HG02642 (cell line): ENCODE results near the gene SUPT7L.
"Not testable (repeated sequence)": the region's sequence is repeated elsewhere in the genome, so short reads cannot be mapped to it uniquely, and the experiment has no call there.

Experiments used
- ATAC-seq: cut with Tn5 transposase; IDR thresholded peaks from one replicate; pipeline ENCODE4 v1.9.1; 2021; ENCODE audit warnings: mild to moderate bottlenecking; ENCODE audit not compliant: unreplicated experiment, poor library complexity

SUPT7L gene

DNA sequence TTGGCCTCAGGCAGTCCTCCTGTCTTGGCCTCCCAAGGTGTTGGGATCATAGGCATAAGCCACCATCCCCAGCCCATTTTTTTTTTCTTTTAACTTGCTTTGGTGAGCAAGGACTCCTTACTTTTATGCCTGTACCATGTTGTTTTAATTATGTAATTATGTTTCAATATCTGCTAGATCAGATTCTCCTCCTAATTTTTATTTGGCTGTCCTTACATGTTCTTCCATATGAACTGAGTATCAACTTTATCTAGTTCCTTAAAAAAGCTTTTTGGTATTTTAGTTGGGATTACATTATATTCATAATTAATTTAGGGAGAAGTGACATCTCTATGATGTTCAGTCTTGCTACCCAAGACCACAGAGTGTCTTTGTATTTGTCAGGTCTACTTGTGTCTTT lies 18.2 kb downstream of the SUPT7L start:
- no peak for ATAC-seq

DNA sequence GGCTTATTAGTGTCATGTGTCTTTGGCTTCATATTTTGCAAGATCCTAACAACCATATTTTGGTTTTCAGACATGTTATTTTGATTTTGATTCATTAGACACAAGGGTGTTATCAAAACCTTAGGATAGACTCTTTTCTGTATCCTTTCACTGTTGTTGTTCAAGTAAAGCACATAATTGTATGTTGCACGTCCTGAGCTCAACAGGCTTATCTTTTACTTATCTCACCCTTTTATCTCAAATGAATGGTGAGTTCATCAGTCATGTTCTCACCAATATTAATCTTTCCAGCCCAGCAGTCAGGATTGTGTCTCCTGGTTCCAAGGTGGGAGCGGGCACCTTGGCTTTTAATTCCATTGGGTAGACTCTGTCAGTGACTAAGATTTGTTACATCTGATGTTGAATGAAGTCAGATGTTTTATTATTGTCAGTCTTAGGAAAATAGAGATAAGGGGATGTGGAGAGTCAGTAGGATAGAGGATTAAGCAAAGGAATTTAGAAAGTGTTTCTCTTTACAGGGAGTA lies 22.6 kb downstream of the SUPT7L start:
- no peak for ATAC-seq

DNA sequence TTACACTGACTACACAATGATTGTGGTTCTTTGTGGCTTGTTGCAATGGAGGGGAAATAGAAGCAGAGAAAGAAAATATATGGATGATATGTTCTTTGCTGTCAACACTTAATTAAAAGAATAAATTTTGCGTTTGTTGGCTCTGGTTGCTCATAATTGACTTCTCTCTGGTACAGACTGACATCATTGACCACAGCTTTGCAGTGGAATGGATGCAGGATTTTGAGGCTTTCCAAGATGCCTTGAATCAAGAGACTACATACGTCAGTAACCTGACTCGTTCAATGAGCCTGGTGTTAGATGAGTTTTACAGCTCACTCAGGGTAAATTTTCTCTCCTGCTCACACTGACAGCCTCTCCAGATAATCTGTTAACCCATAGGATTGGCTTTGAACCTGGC lies 24.7 kb downstream of the SUPT7L start:
- ATAC-seq: no peak

GRCh38 chr2:27638037-27638637 lies 25.3 kb downstream of the SUPT7L start:
- ATAC-seq: no peak

DNA sequence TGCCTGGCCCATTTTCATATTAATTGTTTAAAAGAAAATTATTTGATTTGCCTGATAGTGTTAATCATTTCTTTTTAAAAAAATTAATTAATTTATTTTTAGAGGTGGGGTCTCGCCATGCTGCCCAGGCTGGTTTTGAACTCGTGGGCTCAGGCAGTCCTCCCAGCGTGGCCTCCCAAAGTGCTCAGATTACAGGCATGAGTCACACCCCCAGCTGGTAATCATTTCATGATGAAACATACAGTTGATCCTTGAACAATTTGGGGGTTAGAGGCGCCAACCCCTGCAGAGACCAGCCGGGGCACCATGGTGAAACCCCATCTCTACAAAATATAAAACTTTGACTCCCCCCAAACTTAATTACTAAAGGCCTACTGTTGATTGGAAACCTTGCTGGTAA lies 26.6 kb downstream of the SUPT7L start:
- no peak for ATAC-seq

DNA sequence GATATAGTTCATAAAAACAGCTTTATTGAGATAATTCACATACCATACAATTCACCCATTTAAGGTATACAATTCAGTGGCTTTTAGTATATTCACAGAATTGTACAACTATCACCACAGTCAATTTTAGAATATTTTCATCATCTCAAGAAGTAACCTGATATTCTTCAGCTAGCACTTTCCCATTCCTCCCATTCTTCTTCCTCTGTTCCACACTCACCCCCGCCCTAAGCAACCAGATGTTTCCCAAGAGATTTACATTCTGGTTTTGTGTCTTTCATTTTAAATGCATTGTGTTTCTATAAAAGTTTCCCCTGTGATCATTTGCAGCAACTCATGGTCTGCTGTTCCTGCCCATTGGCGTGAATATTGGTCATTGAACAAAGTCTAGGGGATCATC lies 29.1 kb downstream of the SUPT7L start:
- no peak for ATAC-seq

- ATAC-seq: not testable (repeated sequence)
Measured at GRCh38 chr2:27630257-27630656, 33.2 kb downstream of the SUPT7L start.

GRCh38 chr2:27628767-27629709 lies 34.4 kb downstream of the SUPT7L start, which contains the start of the genes CCDC121 and GPN1:
Gene CCDC121 (minus strand): TSS chr2:27629012. CDS start chr2:27627799, 1,213 bp downstream.
Gene GPN1 (plus strand): TSS chr2:27629050. CDS start chr2:27629059, 9 bp downstream.
- ATAC-seq: peak; percentile 97

GRCh38 chr2:27627963-27628766 lies 35.2 kb downstream of the SUPT7L start:
- peak; percentile 31 for ATAC-seq

DNA sequence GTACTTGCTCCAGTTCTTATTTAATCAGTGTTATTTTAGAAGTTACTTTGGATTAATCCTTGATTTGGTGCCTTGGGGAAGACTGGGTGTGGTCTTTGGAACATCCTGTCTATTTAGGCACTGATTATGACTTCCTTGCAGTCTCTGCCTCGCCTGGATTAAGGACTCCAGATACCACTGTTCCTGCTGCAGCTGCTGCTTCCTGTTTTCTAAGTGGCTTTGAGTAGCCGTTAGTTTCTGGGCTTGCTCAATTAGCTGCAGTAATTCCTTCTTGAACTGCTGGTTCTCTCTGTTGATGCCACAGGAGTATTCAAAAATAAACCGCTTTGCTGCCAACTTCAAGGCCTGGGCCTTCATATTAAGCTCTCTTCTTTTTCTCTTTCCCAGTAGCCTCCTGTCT lies 36.5 kb downstream of the SUPT7L start:
- ATAC-seq: not testable (repeated sequence)

GRCh38 chr2:27626323-27626722 lies 37.1 kb downstream of the SUPT7L start:
- not testable (repeated sequence) for ATAC-seq

- no peak for ATAC-seq
Measured at GRCh38 chr2:27624943-27625342, 38.5 kb downstream of the SUPT7L start.

- ATAC-seq: no peak
Measured at GRCh38 chr2:27622921-27623384, 40.5 kb downstream of the SUPT7L start.

- no peak for ATAC-seq
Measured at GRCh38 chr2:27621524-27621923, 41.9 kb downstream of the SUPT7L start.

DNA sequence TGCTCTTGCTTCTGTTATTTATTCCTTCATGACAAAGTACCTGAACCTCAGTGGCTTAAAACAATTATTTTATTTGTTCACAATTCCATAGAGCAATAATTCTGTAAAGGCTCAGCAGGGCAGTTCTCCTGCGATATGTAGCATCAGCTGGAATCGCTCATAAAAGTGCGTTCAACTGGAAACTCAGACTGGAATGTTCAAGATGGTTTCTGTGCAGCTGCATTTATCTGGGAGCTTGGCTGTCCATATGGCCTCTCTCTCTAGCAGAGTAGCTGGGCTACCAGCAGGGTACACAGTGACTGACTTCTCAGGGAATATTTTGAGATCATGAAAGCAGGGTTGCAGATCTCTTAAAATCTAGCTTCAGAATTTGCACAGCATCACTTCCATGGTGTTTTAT lies 48.1 kb downstream of the SUPT7L start:
- ATAC-seq: no peak

GRCh38 chr2:27613985-27614384 lies 49.4 kb downstream of the SUPT7L start:
- ATAC-seq: no peak

DNA sequence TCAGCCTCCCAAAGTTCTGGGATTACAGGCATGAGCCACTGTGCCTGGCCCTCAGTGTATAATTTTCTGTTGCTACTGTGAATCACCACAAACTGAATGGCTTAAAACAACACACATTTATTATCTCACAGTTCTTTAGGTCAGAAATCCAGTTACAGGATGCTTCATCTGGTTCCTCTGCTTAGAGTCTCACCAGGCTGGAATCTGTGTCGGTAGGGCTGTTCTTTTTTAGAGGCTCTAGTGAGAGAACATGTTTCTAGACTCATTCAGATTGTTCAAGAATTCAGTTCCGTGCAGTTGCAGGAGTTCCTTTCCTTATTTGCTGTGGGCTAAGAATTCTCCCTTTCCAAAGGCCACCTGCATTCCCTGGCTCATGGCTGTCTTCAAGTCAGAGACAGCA lies 56.8 kb downstream of the SUPT7L start:
- ATAC-seq: no peak
